GM12801 (cell line): Measurements from ENCODE around the gene PDRG1.

Source experiments
- CTCF ChIP-seq: IDR thresholded peaks from one replicate; pipeline ENCODE4 v1.5.1; 2011; ENCODE audit warnings: control low read depth; ENCODE audit not compliant: insufficient read length; ENCODE audit errors: extremely low read depth

The PDRG1 gene

GRCh38 chr20:31951530-31952453, at the start of gene PDRG1:
Gene PDRG1, minus strand, starts transcription at chr20:31952046. Its CDS starts 85 bp downstream, at chr20:31951961.
- TF ChIP-seq CTCF: peak; percentile 68

DNA sequence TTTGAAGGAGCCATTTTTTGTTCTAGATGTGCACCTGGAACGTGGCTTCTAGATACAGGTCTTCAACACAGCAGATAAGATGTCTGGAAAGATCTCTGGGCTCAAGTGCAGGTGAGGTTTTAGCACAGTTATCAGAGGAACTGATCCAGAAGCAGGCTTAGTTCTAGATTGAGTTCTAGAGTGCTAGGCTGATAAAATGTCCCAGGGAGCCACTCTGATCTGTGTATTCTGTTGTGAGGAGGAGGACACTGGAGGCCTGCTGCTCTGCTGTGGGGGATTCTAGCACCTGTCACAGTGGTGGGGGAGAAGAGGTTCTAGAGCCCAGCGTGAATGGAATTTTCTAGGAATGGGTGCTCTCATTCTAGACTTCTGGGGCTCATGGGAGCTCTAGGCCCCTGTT, 46.4 kb upstream of the PDRG1 start:
- no peak for TF ChIP-seq CTCF

GRCh38 chr20:31996996-31997395, 45.1 kb upstream of the PDRG1 start:
- TF ChIP-seq CTCF: no peak

- no peak for TF ChIP-seq CTCF
These were observed 40.2 kb upstream of the PDRG1 start for GRCh38 chr20:31992086-31992485.

- no peak for TF ChIP-seq CTCF
These were observed 39.5 kb upstream of the PDRG1 start for GRCh38 chr20:31991339-31991705.

GRCh38 chr20:31990641-31991338, 38.9 kb upstream of the PDRG1 start:
- TF ChIP-seq CTCF: no peak

GRCh38 chr20:31989030-31989645, 37.3 kb upstream of the PDRG1 start:
- TF ChIP-seq CTCF: no peak
